LNCAP (cell line): ENCODE data around the gene KIDINS220.

Source experiments
- TF ChIP-seq, protein P1 (sequence below): fragments of 450-650 bp; IDR thresholded peaks from 2 replicates; pipeline ENCODE4 v1.5.1; 2017; ENCODE audit warnings: mild to moderate bottlenecking

The KIDINS220 gene

DNA sequence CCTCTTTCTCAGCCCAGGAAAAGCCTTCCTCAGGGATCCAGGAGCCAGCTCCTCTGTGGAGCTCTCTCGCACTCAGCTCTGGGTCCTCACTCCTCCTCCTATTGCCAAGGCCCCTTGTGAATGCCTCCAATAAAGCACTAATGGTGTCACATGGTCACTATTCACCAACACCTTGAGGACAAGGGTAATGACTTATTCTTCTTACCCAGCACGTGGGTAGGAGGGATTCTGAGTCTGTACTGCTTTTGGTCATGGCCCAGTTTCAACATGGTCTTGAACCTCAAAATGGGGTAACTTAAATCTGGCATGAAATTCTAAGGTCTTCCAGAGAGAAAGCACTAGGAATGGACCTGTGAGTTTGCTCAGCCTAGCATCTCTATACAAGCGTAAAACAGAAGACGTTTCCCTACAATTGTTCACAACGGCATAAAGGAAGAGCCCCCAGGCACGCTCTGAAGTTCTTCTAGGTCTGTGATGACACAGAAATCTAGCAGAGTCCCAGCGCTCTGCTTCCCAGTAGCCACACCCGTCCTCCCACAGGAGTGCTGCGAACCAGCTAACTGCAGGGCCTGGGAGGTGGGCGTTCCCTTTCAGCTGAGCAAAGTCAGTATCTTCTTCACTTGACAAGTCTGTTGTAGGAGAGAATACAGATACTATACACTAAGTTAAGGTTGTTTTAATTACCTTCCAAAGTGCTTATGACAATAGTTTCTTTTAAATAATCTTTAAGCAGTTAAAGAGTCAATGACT is 14.6 kb upstream of the KIDINS220 start:
- TF ChIP-seq, protein P1, sequence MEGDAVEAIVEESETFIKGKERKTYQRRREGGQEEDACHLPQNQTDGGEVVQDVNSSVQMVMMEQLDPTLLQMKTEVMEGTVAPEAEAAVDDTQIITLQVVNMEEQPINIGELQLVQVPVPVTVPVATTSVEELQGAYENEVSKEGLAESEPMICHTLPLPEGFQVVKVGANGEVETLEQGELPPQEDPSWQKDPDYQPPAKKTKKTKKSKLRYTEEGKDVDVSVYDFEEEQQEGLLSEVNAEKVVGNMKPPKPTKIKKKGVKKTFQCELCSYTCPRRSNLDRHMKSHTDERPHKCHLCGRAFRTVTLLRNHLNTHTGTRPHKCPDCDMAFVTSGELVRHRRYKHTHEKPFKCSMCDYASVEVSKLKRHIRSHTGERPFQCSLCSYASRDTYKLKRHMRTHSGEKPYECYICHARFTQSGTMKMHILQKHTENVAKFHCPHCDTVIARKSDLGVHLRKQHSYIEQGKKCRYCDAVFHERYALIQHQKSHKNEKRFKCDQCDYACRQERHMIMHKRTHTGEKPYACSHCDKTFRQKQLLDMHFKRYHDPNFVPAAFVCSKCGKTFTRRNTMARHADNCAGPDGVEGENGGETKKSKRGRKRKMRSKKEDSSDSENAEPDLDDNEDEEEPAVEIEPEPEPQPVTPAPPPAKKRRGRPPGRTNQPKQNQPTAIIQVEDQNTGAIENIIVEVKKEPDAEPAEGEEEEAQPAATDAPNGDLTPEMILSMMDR: no peak

DNA sequence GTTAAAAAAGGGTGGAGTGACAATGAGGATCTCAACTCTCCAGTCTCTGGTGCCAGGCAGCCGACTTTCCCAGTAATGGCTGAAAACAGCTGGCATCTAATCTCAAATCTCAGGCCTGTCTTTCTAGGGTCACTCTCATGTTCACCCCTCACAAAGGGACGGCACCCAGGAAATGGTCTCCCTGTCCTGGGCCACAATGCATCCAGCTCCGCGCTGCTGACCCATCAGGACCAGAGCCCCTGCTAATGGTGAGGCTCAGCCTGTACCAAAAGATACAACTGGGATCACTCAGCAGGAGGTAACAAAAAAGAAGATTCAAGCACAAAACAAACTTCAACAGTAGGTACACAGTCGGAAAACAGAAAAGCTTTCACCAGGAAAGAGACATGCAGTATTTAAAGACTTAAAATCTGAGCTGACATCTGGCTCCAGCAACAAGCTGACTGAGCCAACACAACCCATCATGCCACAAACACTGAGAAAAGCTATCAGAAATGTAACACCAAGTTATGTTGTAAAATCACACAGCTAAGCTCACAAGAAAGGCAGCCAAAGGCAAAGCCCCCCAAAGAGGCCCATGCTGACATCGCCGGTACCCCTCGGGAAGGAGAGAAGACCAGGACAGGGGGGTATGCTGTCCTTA is 13.6 kb upstream of the KIDINS220 start:
- TF ChIP-seq, protein P1: no peak

DNA sequence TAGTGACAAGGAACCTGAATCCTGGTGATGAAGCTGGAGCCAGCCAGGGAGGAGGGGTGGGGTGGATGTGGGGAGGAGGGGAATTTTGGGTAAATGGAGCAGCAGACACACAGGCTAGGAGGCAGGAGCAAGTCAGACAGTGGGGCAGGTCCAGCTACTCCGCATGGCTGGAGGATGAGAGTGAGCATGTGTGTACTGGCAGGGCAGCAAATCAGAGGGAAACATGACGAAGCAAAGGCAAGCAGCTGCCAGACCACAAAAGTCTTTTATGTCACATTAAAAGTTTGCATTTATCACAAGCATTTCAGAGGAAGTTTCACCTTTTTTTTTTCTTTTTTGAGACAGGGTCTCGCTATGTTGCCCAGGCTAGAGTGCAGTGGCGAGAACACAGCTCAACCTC is 11.9 kb upstream of the KIDINS220 start:
- TF ChIP-seq, protein P1: no peak

DNA sequence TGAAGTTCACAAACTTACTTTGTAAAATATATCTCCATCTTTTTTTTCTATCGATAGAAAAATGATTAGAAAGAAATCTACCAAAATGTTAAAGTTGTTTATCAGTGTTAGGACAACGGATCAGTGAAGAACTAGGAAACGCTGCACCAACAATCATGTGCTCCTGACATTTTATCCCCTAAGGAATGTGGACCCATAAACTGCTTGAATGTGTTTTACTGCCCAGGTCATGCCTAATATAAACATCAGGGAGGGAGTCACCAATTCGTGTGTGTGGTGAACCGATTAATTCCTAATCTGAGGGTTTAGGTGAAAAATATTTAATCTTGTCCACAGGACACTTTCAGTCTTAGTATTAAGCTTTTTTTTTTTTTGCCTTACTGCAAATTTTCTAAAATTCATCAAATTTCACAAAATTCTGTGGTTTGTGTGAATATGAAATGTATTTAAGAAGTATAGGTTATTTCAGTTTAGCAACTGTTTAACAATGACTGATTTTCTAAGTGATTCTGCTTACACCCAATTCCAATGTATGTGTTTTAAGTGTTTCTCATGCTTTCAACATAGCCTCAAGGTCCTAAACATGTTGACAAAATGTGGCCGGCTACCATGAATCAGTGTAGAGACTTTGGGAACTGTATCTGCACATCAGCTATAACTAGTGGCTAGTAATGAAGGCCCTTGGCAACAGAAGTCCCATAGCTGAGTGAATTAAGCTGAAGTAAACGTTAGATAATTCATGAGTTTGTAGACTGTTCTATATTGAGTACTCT is 11.1 kb upstream of the KIDINS220 start:
- TF ChIP-seq, protein P1: no peak

DNA sequence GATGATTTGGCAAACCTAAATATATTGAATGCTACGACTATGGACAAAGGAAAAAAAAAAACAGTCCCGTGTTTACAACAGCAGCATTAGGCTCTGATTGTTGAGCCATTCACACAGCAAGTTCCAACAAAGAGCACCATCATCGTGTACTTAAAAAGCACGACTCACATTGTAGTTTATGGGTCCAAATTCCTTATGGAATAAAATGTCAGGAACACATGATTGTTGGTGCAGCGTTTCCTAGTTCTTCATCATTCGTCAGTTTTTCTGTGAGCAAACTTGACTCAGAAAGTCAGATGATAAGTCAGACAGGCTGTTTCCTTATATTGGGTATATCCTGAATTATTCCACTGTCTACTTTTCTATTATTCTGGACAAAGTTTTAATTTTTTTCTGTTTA is 10.0 kb upstream of the KIDINS220 start:
- TF ChIP-seq, protein P1: no peak

DNA sequence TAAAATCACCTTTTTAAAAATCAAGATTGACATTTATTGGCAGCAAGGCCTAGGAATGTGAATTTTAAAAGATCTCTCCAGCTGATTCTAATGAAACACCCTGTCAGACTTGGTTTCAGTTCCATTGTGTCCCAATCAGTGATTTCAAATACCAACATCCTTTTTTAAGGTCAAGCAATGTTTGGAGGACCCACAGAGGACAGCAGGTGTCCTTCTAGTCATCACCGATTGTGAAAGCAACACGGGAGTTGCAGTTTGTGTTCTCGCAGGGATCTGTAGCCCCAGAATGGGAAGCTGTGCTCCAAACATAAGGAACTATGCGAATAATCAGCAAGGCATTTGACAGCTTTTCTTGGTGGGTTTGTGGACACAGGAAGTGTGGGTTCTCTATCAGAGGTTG is 4.5 kb upstream of the KIDINS220 start:
- TF ChIP-seq, protein P1: no peak

DNA sequence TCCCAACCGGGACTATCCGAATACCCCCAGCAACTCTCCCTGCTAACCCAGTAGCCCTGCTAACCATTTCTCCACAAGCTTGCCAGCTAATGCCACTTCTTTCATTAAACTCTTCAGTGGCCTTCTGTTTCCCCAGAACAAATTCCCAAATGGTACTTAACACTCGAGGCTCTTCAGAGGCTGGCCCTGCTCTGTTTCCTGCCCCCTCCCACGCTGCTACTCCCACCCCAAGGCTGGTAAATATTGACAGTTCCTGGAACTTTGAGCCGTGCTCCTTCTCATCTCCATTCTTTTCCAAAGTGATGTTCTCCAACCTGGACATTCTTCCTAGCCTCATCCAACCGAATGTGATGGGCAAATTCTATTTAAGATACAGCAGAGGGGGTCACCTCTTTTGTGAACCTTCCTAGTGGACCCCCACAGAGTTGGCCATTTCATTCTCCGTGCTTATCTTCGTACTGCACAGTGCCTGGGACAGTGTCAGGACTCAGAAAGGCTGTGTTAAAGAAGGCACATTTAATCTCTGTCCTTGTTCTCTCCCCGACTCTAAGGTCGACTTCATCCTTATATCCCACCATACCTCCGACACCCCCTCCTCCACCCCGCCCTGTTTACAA is 3.2 kb upstream of the KIDINS220 start:
- TF ChIP-seq, protein P1: no peak
